Ramos (cell line): ENCODE measurements around the gene SLC25A21.
"Not testable (repeated sequence)": the region's sequence is repeated elsewhere in the genome, so short reads cannot be mapped to it uniquely, and the experiment has no call there.

Experiments used
- in situ Hi-C: fragments of 300-500 bp; cut with MboI; formaldehyde crosslinking; loops from one replicate; pipeline ENCODE4 v1.14.3; 2022; ENCODE audit warnings: low sequenced_read_pairs; ENCODE audit not compliant: unreplicated experiment

Gene SLC25A21

GRCh38 chr14:36905272-36905888, 267.0 kb downstream of the SLC25A21 start:
- in situ Hi-C loops: no loop called here

- in situ Hi-C loops: no loop called here
Measured at GRCh38 chr14:36901861-36902260, 270.5 kb downstream of the SLC25A21 start.

- in situ Hi-C loops: no loop called here
Measured at GRCh38 chr14:36900846-36901245, 271.6 kb downstream of the SLC25A21 start.

- in situ Hi-C loops: not testable (repeated sequence)
Measured at GRCh38 chr14:36896300-36896699, 276.1 kb downstream of the SLC25A21 start.

GRCh38 chr14:36884049-36884448, 288.4 kb downstream of the SLC25A21 start:
- in situ Hi-C loops: no loop called here

- in situ Hi-C loops: no loop called here
Measured at GRCh38 chr14:36880276-36880675, 292.1 kb downstream of the SLC25A21 start.

GRCh38 chr14:36879558-36879957, 292.8 kb downstream of the SLC25A21 start:
- in situ Hi-C loops: no loop called here

- in situ Hi-C loops: no loop called here
Measured at GRCh38 chr14:36874396-36875138, 297.8 kb downstream of the SLC25A21 start.

GRCh38 chr14:36870776-36871175, 301.6 kb downstream of the SLC25A21 start:
- in situ Hi-C loops: no loop called here

GRCh38 chr14:36869125-36869524, 303.3 kb downstream of the SLC25A21 start:
- in situ Hi-C loops: no loop called here

GRCh38 chr14:36866867-36867266, 305.5 kb downstream of the SLC25A21 start:
- in situ Hi-C loops: no loop called here

GRCh38 chr14:36863271-36863670, 309.1 kb downstream of the SLC25A21 start:
- in situ Hi-C loops: no loop called here

GRCh38 chr14:36862237-36862636, 310.2 kb downstream of the SLC25A21 start:
- in situ Hi-C loops: not testable (repeated sequence)

GRCh38 chr14:36860831-36861230, 311.6 kb downstream of the SLC25A21 start:
- in situ Hi-C loops: no loop called here

- in situ Hi-C loops: no loop called here
Measured at GRCh38 chr14:36859119-36859518, 313.3 kb downstream of the SLC25A21 start.

- in situ Hi-C loops: no loop called here
Measured at GRCh38 chr14:36857842-36858445, 314.5 kb downstream of the SLC25A21 start.

- in situ Hi-C loops: no loop called here
Measured at GRCh38 chr14:36857136-36857535, 315.3 kb downstream of the SLC25A21 start.

GRCh38 chr14:36856095-36856878, 316.1 kb downstream of the SLC25A21 start:
- in situ Hi-C loops: no loop called here

- in situ Hi-C loops: no loop called here
Measured at GRCh38 chr14:36855396-36855795, 317.0 kb downstream of the SLC25A21 start.

- in situ Hi-C loops: no loop called here
Measured at GRCh38 chr14:36852981-36853691, 319.3 kb downstream of the SLC25A21 start.
